Activated CD8-positive, alpha-beta T cell treated with anti-CD3 and anti-CD28 coated beads, Interleukin-2, amount 10 ng/mL, durations not matched to agents 7 days and 5 days (primary cell): ENCODE results near the gene SFXN3. TPM values are rescaled to one million over a fixed set of nuclear protein-coding genes. Genes with fewer than 3 reads are reported as not detected.

Experiments used
- ATAC-seq: fragments of 150-1000 bp; cut with Tn5 transposase; one replicate; pipeline ENCODE4 v1.10.0; 2021; ENCODE audit warnings: moderate library complexity
- CTCF ChIA-PET: fragments of 350-600 bp; sonication (Branson Sonifier 250); formaldehyde crosslinking; loops from one replicate; lab custom pipeline; 2021; ENCODE audit warnings: antibody characterized with exemption; lab: Charles Lee
- POLR2A ChIA-PET: fragments of 350-600 bp; sonication (Branson Sonifier 250); formaldehyde crosslinking; loops from one replicate; lab custom pipeline; 2021; ENCODE audit warnings: antibody characterized with exemption; lab: Charles Lee
- DNase-seq: peaks from one replicate; pipeline ENCODE4 v3.0.0-alpha.2; 2020
- H3K27ac Mint-ChIP-seq: one replicate; pipeline ENCODE4 v1.8.0; 2021; ENCODE audit warnings: mild to moderate bottlenecking, mixed read lengths
- H3K27me3 Mint-ChIP-seq: one replicate; pipeline ENCODE4 v1.8.0; 2021; ENCODE audit warnings: low read depth, mixed read lengths
- H3K36me3 Mint-ChIP-seq: one replicate; pipeline ENCODE4 v1.8.0; 2021; ENCODE audit warnings: low read depth, mixed read lengths
- H3K4me1 Mint-ChIP-seq: one replicate; pipeline ENCODE4 v1.8.0; 2021; ENCODE audit warnings: low read depth, mixed read lengths
- H3K4me3 Mint-ChIP-seq: one replicate; pipeline ENCODE4 v1.8.0; 2021; ENCODE audit warnings: mild to moderate bottlenecking, mixed read lengths
- H3K9me3 Mint-ChIP-seq: one replicate; pipeline ENCODE4 v1.8.0; 2022; ENCODE audit warnings: mixed read lengths; ENCODE audit not compliant: insufficient read depth
- total RNA-seq, 2 experiments: library from RNA; stranded (reverse); gene quantifications; one replicate each; pipeline ENCODE4 v1.2.3, GENCODE V29; 2021

SFXN3 gene
- total RNA-seq, 2 experiments from 2014 or later: 24.7 to 24.8 TPM

- peaks cover 31% of the 10 kb centered on the region for H3K4me1 Mint-ChIP-seq
- no peak for ATAC-seq
- H3K27ac Mint-ChIP-seq: no peak overlapping the region
- peaks cover 17% of the 10 kb centered on the region for H3K27me3 Mint-ChIP-seq
- ChIA-PET CTCF (interaction anchor here (0.8 to 7.7 kb wide), 13 partner anchors 9 to 530 kb away, joined by 3 to 235 read pairs (median 9); partner anchors contain the start of genes KAZALD1, PDZD7 and SFXN3), POLR2A (interaction anchor here (0.9 to 1.2 kb wide), 3 partner anchors 9 to 19 kb away, joined by 3 to 4 read pairs (median 3); partner anchors contain the start of gene PDZD7)
- DNase-seq: no peak
- H3K36me3 Mint-ChIP-seq: peaks cover 24% of the 10 kb centered on the region
- H3K9me3 Mint-ChIP-seq: no peaks in the 10 kb centered on the region
- H3K4me3 Mint-ChIP-seq: no peak overlapping the region
These were observed 9.8 kb downstream of the SFXN3 start for GRCh38 chr10:101040851-101041250.

GRCh38 chr10:101041252-101041761 lies 10.3 kb downstream of the SFXN3 start:
- H3K4me3 Mint-ChIP-seq: no peak overlapping the region
- POLR2A ChIA-PET: interaction anchor here (0.9 to 1.2 kb wide), 3 partner anchors 9 to 19 kb away, joined by 3 to 4 read pairs (median 3); partner anchors contain the start of gene PDZD7
- H3K27ac Mint-ChIP-seq: no peak overlapping the region

GRCh38 chr10:101042118-101042517 lies 11.1 kb downstream of the SFXN3 start:
- ChIA-PET CTCF (interaction anchor here (0.8 to 7.7 kb wide), 21 partner anchors 8 to 109 kb away, joined by 3 to 235 read pairs (median 5); partner anchors contain the start of genes KAZALD1, LZTS2, PDZD7 and SFXN3), POLR2A (interaction anchor here (0.7 to 2.2 kb wide), 5 partner anchors 7 to 507 kb away, joined by 3 to 12 read pairs (median 5); partner anchors contain the start of gene PDZD7)
- ATAC-seq: no peak
- DNase-seq: no peak
- peaks cover 31% of the 10 kb centered on the region for H3K4me1 Mint-ChIP-seq
- H3K9me3 Mint-ChIP-seq: no peaks in the 10 kb centered on the region
- H3K4me3 Mint-ChIP-seq: peak overlapping the region; percentile 91
- no peak overlapping the region for H3K27ac Mint-ChIP-seq
- peaks cover 27% of the 10 kb centered on the region for H3K27me3 Mint-ChIP-seq
- H3K36me3 Mint-ChIP-seq: peaks cover 15% of the 10 kb centered on the region

More at GRCh38 chr10:101041252-101041761, 10.3 kb downstream of the SFXN3 start:
- Mint-ChIP-seq H3K27me3 (peaks cover 19% of the 10 kb centered on the region), H3K36me3 (peaks cover 21% of the 10 kb centered on the region), H3K9me3 (no peaks in the 10 kb centered on the region), H3K4me1 (peaks cover 31% of the 10 kb centered on the region)
- peak; percentile 86 for DNase-seq
- CTCF ChIA-PET: interaction anchor here (0.6 to 7.7 kb wide), 21 partner anchors 10 to 1576 kb away, joined by 3 to 235 read pairs (median 4); partner anchors contain the start of genes KAZALD1, PDZD7 and SFXN3
- ATAC-seq: peak; percentile 75

DNA sequence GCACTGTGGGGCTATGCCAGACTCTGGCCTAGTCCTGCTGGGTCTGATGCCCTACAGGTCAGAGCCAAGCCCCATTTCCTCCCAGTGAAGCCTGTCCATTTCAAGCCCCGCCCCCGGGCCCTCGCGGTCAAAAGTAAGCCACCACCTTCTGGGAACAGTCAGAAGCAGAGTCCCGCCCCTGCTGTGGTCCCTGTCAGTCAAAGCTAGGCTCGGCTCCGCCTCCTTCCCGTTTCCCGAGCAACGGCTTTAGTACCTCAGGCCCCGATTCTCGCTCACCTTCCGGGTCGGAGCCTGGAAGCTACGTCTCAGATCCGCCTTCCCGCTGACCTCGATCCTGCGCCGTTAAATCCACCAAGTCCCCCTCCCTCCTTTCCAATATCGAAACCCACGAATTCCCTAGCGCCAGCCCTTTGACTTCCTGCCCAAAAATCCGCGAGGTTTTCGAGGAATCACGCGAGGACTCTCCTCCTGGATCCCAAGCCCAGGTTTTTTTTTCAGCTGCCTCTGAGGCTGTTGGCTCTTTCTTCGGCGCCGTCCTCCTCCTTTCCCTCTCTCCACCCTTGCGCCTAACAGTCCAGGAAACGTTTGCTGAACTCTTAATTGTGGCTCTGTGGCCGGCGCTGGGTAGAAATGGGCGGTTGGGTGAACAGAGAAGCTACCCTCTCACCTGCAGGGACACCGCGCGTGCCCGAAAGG lies 11.8 kb downstream of the SFXN3 start:
- DNase-seq (peak; percentile 93), ATAC-seq (peak; percentile 92)
- Mint-ChIP-seq H3K27ac (peak overlapping the region; percentile 93), H3K4me1 (peaks cover 31% of the 10 kb centered on the region), H3K4me3 (peak overlapping the region; percentile 91), H3K27me3 (peaks cover 34% of the 10 kb centered on the region), H3K36me3 (peaks cover 9% of the 10 kb centered on the region), H3K9me3 (no peaks in the 10 kb centered on the region)
- POLR2A ChIA-PET: interaction anchor here (0.7 to 2.2 kb wide), 6 partner anchors 8 to 508 kb away, joined by 3 to 12 read pairs (median 6); partner anchors contain the start of gene KAZALD1
- CTCF ChIA-PET: interaction anchor here (0.6 to 7.7 kb wide), 19 partner anchors 8 to 657 kb away, joined by 3 to 235 read pairs (median 6); partner anchors contain the start of genes KAZALD1, LZTS2, MRPL43 and PDZD7

- peaks cover 32% of the 10 kb centered on the region for H3K4me1 Mint-ChIP-seq
- DNase-seq: no peak
- peak overlapping the region; percentile 91 for H3K4me3 Mint-ChIP-seq
- CTCF ChIA-PET: interaction anchor here (0.7 to 7.7 kb wide), 16 partner anchors 8 to 98 kb away, joined by 3 to 235 read pairs (median 6); partner anchors contain the start of genes KAZALD1, LZTS2, MRPL43 and PDZD7
- peak overlapping the region; percentile 66 for H3K27ac Mint-ChIP-seq
- no peaks in the 10 kb centered on the region for H3K9me3 Mint-ChIP-seq
- ATAC-seq: no peak
- POLR2A ChIA-PET: interaction anchor here (0.7 to 2.2 kb wide), 5 partner anchors 9 to 19 kb away, joined by 3 to 12 read pairs (median 6); partner anchors contain the start of gene KAZALD1
- H3K27me3 Mint-ChIP-seq: peaks cover 38% of the 10 kb centered on the region
- H3K36me3 Mint-ChIP-seq: peaks cover 4% of the 10 kb centered on the region
These were observed 12.3 kb downstream of the SFXN3 start for GRCh38 chr10:101043363-101043707.

- peaks cover 35% of the 10 kb centered on the region for H3K4me1 Mint-ChIP-seq
- H3K4me3 Mint-ChIP-seq: no peak overlapping the region
- peaks cover 46% of the 10 kb centered on the region for H3K27me3 Mint-ChIP-seq
- ChIA-PET POLR2A (no interaction called here), CTCF (interaction anchor here (0.7 to 7.7 kb wide), 10 partner anchors 7 to 98 kb away, joined by 3 to 235 read pairs (median 12); partner anchors contain the start of genes KAZALD1, PDZD7 and SFXN3)
- DNase-seq (no peak), ATAC-seq (no peak)
- H3K36me3 Mint-ChIP-seq: no peaks in the 10 kb centered on the region
- H3K27ac Mint-ChIP-seq: no peak overlapping the region
- H3K9me3 Mint-ChIP-seq: no peaks in the 10 kb centered on the region
These were observed 13.1 kb downstream of the SFXN3 start for GRCh38 chr10:101044117-101044516.

DNA sequence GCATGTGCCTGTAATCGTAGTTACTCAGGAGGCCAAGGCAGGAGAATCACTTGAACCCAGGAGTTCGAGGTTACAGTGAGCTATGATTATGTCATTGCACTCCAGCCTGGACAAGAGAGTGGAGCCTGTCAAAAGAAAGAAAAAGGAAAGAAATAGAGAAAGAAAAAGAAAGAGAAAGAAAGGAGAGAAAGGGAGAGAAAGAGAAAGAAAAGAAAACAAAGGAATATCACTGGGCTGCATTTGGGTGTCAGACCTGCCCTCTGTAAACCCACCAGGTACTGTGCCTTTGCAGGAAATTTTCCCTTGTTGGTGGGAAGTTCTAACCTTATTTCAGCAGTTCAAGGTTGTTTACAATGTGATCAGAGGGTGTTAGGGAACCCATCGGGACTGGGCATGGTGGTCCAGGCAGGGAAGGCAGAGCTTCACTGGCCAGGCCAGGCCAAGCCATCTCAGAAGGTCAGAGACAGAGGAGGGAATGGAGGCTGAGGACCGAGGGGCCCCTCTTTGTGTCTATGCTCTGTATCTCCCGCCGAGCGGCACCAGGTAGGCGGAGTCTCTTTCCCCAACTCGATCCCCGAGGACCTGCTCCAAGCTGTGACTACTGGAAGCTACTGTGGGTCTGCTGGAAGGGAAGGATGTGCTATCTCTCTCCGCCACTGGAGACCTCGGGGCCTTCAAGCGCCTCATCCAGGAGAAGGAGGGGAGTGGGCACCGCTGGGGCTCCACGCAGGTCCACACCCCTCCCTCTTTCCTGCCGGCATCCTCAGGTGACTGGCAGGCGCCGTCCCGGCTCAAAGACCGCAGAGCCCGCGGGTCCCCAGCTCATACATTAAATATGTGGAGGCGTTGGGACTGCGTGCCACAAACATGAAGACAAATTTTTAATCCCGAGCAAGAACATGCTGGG lies 15.6 kb downstream of the SFXN3 start:
- DNase-seq: no peak
- H3K27me3 Mint-ChIP-seq: peaks cover 64% of the 10 kb centered on the region
- peaks cover 42% of the 10 kb centered on the region for H3K4me1 Mint-ChIP-seq
- no peaks in the 10 kb centered on the region for H3K9me3 Mint-ChIP-seq
- ChIA-PET POLR2A (no interaction called here), CTCF (interaction anchor here (1.0 to 9.3 kb wide), 5 partner anchors 15 to 96 kb away, joined by 4 to 221 read pairs (median 5); partner anchors contain the start of genes KAZALD1, PDZD7 and SFXN3)
- H3K27ac Mint-ChIP-seq: no peak overlapping the region
- ATAC-seq: no peak
- no peak overlapping the region for H3K4me3 Mint-ChIP-seq
- no peaks in the 10 kb centered on the region for H3K36me3 Mint-ChIP-seq

DNA sequence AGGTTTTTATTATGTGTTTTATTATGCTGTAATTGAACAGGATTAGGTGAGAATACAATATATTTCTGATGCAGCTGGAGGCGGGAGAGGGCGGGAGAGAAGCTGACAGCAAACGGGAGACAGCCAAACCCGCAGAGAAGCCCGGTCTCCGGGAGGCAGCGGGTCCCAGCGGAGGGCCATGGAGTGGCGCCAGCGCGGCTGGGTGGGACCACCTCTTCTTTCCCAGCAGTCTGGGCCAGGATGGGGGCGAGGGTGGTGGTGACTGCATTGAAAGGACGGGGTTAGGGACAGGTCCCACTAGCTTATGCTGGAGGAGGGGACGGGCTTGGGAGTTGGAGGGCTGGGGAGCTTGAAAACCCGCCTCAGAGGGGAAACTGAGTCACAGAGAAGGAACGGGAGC lies 16.2 kb downstream of the SFXN3 start:
- POLR2A ChIA-PET: no interaction called here
- Mint-ChIP-seq H3K27me3 (peaks cover 64% of the 10 kb centered on the region), H3K4me1 (peaks cover 36% of the 10 kb centered on the region), H3K9me3 (no peaks in the 10 kb centered on the region), H3K36me3 (no peaks in the 10 kb centered on the region), H3K27ac (no peak overlapping the region), H3K4me3 (no peak overlapping the region)
- DNase-seq: no peak
- no peak for ATAC-seq
- CTCF ChIA-PET: interaction anchor here (1.0 to 9.3 kb wide), 5 partner anchors 16 to 95 kb away, joined by 4 to 221 read pairs (median 5); partner anchors contain the start of genes KAZALD1, PDZD7 and SFXN3

- ChIA-PET POLR2A (no interaction called here), CTCF (interaction anchor here (0.9 to 9.3 kb wide), 4 partner anchors 14 to 29 kb away, joined by 3 to 221 read pairs (median 4); partner anchors contain the start of genes KAZALD1, PDZD7 and SFXN3)
- Mint-ChIP-seq H3K4me1 (peaks cover 26% of the 10 kb centered on the region), H3K9me3 (no peaks in the 10 kb centered on the region), H3K27me3 (peaks cover 64% of the 10 kb centered on the region), H3K4me3 (no peak overlapping the region), H3K36me3 (no peaks in the 10 kb centered on the region), H3K27ac (no peak overlapping the region)
- DNase-seq (no peak), ATAC-seq (no peak)
These were observed 17.2 kb downstream of the SFXN3 start for GRCh38 chr10:101047961-101048892.
